Activated T-helper 17 cell treated with anti-CD3 and anti-CD28 coated beads, Interleukin-2, amount 50 U/mL, for 72 hours (primary cell): ENCODE results near the gene GALNT10. TPM values are rescaled to one million over a fixed set of nuclear protein-coding genes. Genes with fewer than 3 reads are reported as not detected.

Experiments used
- ATAC-seq: fragments of 150-1000 bp; cut with Tn5 transposase; replicated peaks from 2 replicates; pipeline ENCODE4 v1.10.0; 2021; ENCODE audit warnings: mild to moderate bottlenecking, moderate library complexity
- H3K27ac Mint-ChIP-seq: one replicate; pipeline ENCODE4 v1.8.0; 2022; ENCODE audit warnings: mixed read lengths
- H3K27me3 Mint-ChIP-seq: one replicate; pipeline ENCODE4 v1.8.0; 2022; ENCODE audit warnings: mixed read lengths
- H3K36me3 Mint-ChIP-seq: one replicate; pipeline ENCODE4 v1.8.0; 2022; ENCODE audit warnings: low read depth, mild to moderate bottlenecking, mixed read lengths
- H3K4me1 Mint-ChIP-seq: one replicate; pipeline ENCODE4 v1.8.0; 2022; ENCODE audit warnings: mixed read lengths
- H3K4me3 Mint-ChIP-seq: one replicate; pipeline ENCODE4 v1.8.0; 2022; ENCODE audit warnings: mild to moderate bottlenecking, mixed read lengths
- H3K9me3 Mint-ChIP-seq: one replicate; pipeline ENCODE4 v1.8.0; 2022; ENCODE audit warnings: mixed read lengths
- total RNA-seq, 2 donors: library from RNA; stranded (reverse); gene quantifications; one replicate each; pipeline ENCODE4 v1.2.3, GENCODE V29; 2022

GALNT10 gene
- total RNA-seq, 2 donors from 2014 or later, result 21.5 to 45.3 TPM

- Mint-ChIP-seq H3K27ac (peak overlapping the region; percentile 46), H3K27me3 (no peaks in the 10 kb centered on the region), H3K4me3 (peak overlapping the region; percentile 8), H3K36me3 (peaks cover 53% of the 10 kb centered on the region), H3K9me3 (no peaks in the 10 kb centered on the region), H3K4me1 (peaks cover 42% of the 10 kb centered on the region)
- ATAC-seq, result no peak
These were observed 15.0 kb downstream of the GALNT10 start for GRCh38 chr5:154205441-154206117.

GRCh38 chr5:154206311-154206710 lies 15.8 kb downstream of the GALNT10 start:
- Mint-ChIP-seq H3K36me3 (peaks cover 51% of the 10 kb centered on the region), H3K27ac (no peak overlapping the region), H3K4me1 (peaks cover 42% of the 10 kb centered on the region)

GRCh38 chr5:154207204-154207603 lies 16.7 kb downstream of the GALNT10 start:
- ATAC-seq, result no peak
- Mint-ChIP-seq H3K36me3 (peaks cover 55% of the 10 kb centered on the region), H3K27me3 (no peaks in the 10 kb centered on the region), H3K4me1 (peaks cover 45% of the 10 kb centered on the region), H3K4me3 (no peak overlapping the region), H3K9me3 (no peaks in the 10 kb centered on the region), H3K27ac (peak overlapping the region; percentile 63)

More at GRCh38 chr5:154206311-154206710, 15.8 kb downstream of the GALNT10 start:
- ATAC-seq, result no peak
- no peaks in the 10 kb centered on the region for H3K9me3 Mint-ChIP-seq
- no peaks in the 10 kb centered on the region for H3K27me3 Mint-ChIP-seq
- no peak overlapping the region for H3K4me3 Mint-ChIP-seq

- Mint-ChIP-seq H3K36me3 (peaks cover 45% of the 10 kb centered on the region), H3K27ac (no peak overlapping the region), H3K9me3 (no peaks in the 10 kb centered on the region), H3K4me3 (no peak overlapping the region), H3K27me3 (no peaks in the 10 kb centered on the region), H3K4me1 (peaks cover 30% of the 10 kb centered on the region)
- no peak for ATAC-seq
These were observed 19.1 kb downstream of the GALNT10 start for GRCh38 chr5:154209591-154210081.

GRCh38 chr5:154210163-154210562 lies 19.6 kb downstream of the GALNT10 start:
- Mint-ChIP-seq H3K4me1 (peaks cover 28% of the 10 kb centered on the region), H3K9me3 (no peaks in the 10 kb centered on the region), H3K27me3 (no peaks in the 10 kb centered on the region), H3K4me3 (no peak overlapping the region), H3K36me3 (peaks cover 45% of the 10 kb centered on the region), H3K27ac (no peak overlapping the region)
- no peak for ATAC-seq

GRCh38 chr5:154211641-154212390 lies 21.3 kb downstream of the GALNT10 start:
- Mint-ChIP-seq H3K4me1 (peaks cover 28% of the 10 kb centered on the region), H3K27me3 (no peaks in the 10 kb centered on the region), H3K27ac (peak overlapping the region; percentile 36), H3K36me3 (peaks cover 40% of the 10 kb centered on the region), H3K4me3 (no peak overlapping the region), H3K9me3 (no peaks in the 10 kb centered on the region)
- ATAC-seq, result no peak

- Mint-ChIP-seq H3K36me3 (peaks cover 32% of the 10 kb centered on the region), H3K27me3 (no peaks in the 10 kb centered on the region), H3K27ac (no peak overlapping the region), H3K4me1 (peaks cover 28% of the 10 kb centered on the region), H3K9me3 (no peaks in the 10 kb centered on the region), H3K4me3 (peak overlapping the region; percentile 77)
- ATAC-seq, result no peak
These were observed 23.1 kb downstream of the GALNT10 start for GRCh38 chr5:154213592-154213991.

- Mint-ChIP-seq H3K36me3 (peaks cover 33% of the 10 kb centered on the region), H3K27me3 (no peaks in the 10 kb centered on the region), H3K4me1 (peaks cover 35% of the 10 kb centered on the region), H3K4me3 (peak overlapping the region; percentile 77), H3K9me3 (no peaks in the 10 kb centered on the region), H3K27ac (peak overlapping the region; percentile 96)
- ATAC-seq, result peak; percentile 97
These were observed 24.0 kb downstream of the GALNT10 start for GRCh38 chr5:154214371-154215106.

GRCh38 chr5:154215571-154216325 lies 25.2 kb downstream of the GALNT10 start:
- H3K27me3 Mint-ChIP-seq, result no peaks in the 10 kb centered on the region
- H3K4me3 Mint-ChIP-seq, result peak overlapping the region; percentile 77
- no peaks in the 10 kb centered on the region for H3K9me3 Mint-ChIP-seq
- H3K4me1 Mint-ChIP-seq, result peaks cover 44% of the 10 kb centered on the region
- no peak for ATAC-seq
- peak overlapping the region; percentile 96 for H3K27ac Mint-ChIP-seq
- peaks cover 36% of the 10 kb centered on the region for H3K36me3 Mint-ChIP-seq

GRCh38 chr5:154217462-154217861 lies 26.9 kb downstream of the GALNT10 start:
- H3K4me1 Mint-ChIP-seq, result peaks cover 48% of the 10 kb centered on the region
- peaks cover 25% of the 10 kb centered on the region for H3K36me3 Mint-ChIP-seq
- H3K27me3 Mint-ChIP-seq, result no peaks in the 10 kb centered on the region
- peak overlapping the region; percentile 51 for H3K27ac Mint-ChIP-seq
- peak overlapping the region; percentile 43 for H3K4me3 Mint-ChIP-seq
- no peaks in the 10 kb centered on the region for H3K9me3 Mint-ChIP-seq
- ATAC-seq, result no peak

- Mint-ChIP-seq H3K9me3 (no peaks in the 10 kb centered on the region), H3K27ac (peak overlapping the region; percentile 74), H3K4me1 (peaks cover 57% of the 10 kb centered on the region), H3K36me3 (peaks cover 30% of the 10 kb centered on the region), H3K4me3 (no peak overlapping the region), H3K27me3 (no peaks in the 10 kb centered on the region)
- ATAC-seq, result no peak
These were observed 28.3 kb downstream of the GALNT10 start for GRCh38 chr5:154218786-154219185.

GRCh38 chr5:154220625-154221024 lies 30.1 kb downstream of the GALNT10 start:
- H3K36me3 Mint-ChIP-seq, result peaks cover 25% of the 10 kb centered on the region
- H3K9me3 Mint-ChIP-seq, result no peaks in the 10 kb centered on the region
- H3K27ac Mint-ChIP-seq, result peak overlapping the region; percentile 74
- peak overlapping the region; percentile 71 for H3K4me3 Mint-ChIP-seq
- H3K27me3 Mint-ChIP-seq, result no peaks in the 10 kb centered on the region
- peaks cover 44% of the 10 kb centered on the region for H3K4me1 Mint-ChIP-seq
- no peak for ATAC-seq

- Mint-ChIP-seq H3K27ac (peak overlapping the region; percentile 93), H3K4me3 (peak overlapping the region; percentile 71)
These were observed 30.9 kb downstream of the GALNT10 start for GRCh38 chr5:154221371-154221896.

More at GRCh38 chr5:154221371-154221896, 30.9 kb downstream of the GALNT10 start:
- H3K27me3 Mint-ChIP-seq, result no peaks in the 10 kb centered on the region
- no peaks in the 10 kb centered on the region for H3K9me3 Mint-ChIP-seq
- peaks cover 25% of the 10 kb centered on the region for H3K36me3 Mint-ChIP-seq
- H3K4me1 Mint-ChIP-seq, result peaks cover 42% of the 10 kb centered on the region
- ATAC-seq, result peak; percentile 98
